ENCODE measurements around the gene NSF.

DNA sequence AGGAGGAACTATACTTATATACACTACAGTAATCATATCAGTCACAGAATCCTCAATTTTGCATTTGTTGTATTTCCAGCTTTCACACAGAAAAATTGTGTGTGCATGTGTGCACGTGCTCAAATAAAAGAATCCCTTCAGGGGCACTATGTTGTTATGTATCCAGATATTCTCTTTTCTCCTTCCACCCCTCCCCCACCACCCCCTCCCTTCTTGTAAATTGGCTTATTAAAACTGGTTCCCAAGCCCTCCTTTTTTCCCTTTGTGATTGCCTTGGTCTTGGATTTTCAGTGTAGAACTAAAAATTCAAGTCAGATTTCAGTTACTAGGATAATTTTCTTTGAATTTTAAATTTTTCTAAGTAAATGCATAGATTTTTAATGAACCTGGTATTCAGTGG, 141.7 kb downstream of the NSF start:
- TF ChIP-seq, protein P1, sequence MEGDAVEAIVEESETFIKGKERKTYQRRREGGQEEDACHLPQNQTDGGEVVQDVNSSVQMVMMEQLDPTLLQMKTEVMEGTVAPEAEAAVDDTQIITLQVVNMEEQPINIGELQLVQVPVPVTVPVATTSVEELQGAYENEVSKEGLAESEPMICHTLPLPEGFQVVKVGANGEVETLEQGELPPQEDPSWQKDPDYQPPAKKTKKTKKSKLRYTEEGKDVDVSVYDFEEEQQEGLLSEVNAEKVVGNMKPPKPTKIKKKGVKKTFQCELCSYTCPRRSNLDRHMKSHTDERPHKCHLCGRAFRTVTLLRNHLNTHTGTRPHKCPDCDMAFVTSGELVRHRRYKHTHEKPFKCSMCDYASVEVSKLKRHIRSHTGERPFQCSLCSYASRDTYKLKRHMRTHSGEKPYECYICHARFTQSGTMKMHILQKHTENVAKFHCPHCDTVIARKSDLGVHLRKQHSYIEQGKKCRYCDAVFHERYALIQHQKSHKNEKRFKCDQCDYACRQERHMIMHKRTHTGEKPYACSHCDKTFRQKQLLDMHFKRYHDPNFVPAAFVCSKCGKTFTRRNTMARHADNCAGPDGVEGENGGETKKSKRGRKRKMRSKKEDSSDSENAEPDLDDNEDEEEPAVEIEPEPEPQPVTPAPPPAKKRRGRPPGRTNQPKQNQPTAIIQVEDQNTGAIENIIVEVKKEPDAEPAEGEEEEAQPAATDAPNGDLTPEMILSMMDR (conservative IDR thresholded peaks at IDR 0.05; ENCODE audit: low read length): no peak
- no peak for TF ChIP-seq EZH2phosphoT487 (IDR thresholded peaks at IDR 0.05; ENCODE audit: borderline replicate concordance, low read depth, low read length)
